ENCODE measurements around the gene ANXA6. TPM values are rescaled to one million over a fixed set of nuclear protein-coding genes. Genes with fewer than 3 reads are reported as not detected.

The ANXA6 gene
- total and polyA plus RNA-seq, 2 of the 4 experiments (the other 2 are of a cell fraction), result 355 to 610 TPM

- Histone ChIP-seq H2BK15ac (ENCODE audit: low read depth, low read length) (no peak overlapping the region), H3K18ac (ENCODE audit: low read depth, low read length) (no peak overlapping the region), H2AK9ac (replicated peaks; ENCODE audit: low read depth, low read length, poor library complexity) (peak overlapping the region; percentile 21), H2BK120ac (ENCODE audit: low read depth, low read length) (no peak overlapping the region), H3K79me1 (ENCODE audit: low read depth in 1 of 2, low read length in 2 of 2) (peaks cover 9 to 72% of the 10 kb centered on the region in 2 experiments; a peak in 3 of 4 replicates), H3K27me3 (ENCODE audit: control insufficient read depth, insufficient read depth, low read length) (no peaks in the 10 kb centered on the region), H2AFZ (replicated peaks; ENCODE audit: low read length, poor library complexity) (no peak overlapping the region), H2BK20ac (ENCODE audit: low read depth, low read length) (no peak overlapping the region), H3K4ac (ENCODE audit: low read depth, low read length) (no peak overlapping the region), H3K4me3 (ENCODE audit: insufficient read depth, low read depth, low read length) (no peak overlapping the region), H3K4me1 (ENCODE audit: control insufficient read depth, insufficient read depth, low read length) (peaks cover 2% of the 10 kb centered on the region; the same call in 1 of the 2 replicates), H4K91ac (ENCODE audit: insufficient read depth, low read depth, low read length) (no peak overlapping the region), H3K56ac (ENCODE audit: extremely low read depth, insufficient read depth, low read length) (no peak overlapping the region), H2BK5ac (ENCODE audit: low read depth, low read length, poor library complexity, severe bottlenecking) (no peak overlapping the region), H3K9me3 (ENCODE audit: control insufficient read depth, insufficient read depth, low read length) (no peaks in the 10 kb centered on the region), H3K23ac (ENCODE audit: low read depth, low read length) (no peak overlapping the region), H3K14ac (replicated peaks; ENCODE audit: low read depth, low read length) (no peak overlapping the region), H4K8ac (ENCODE audit: low read depth in 2 of 2, low read length in 2 of 2) (no peak overlapping the region), H3K36me3 (ENCODE audit: control insufficient read depth, insufficient read depth, low read length) (peaks cover 82% of the 10 kb centered on the region), H4K20me1 (ENCODE audit: insufficient read depth, low read length) (peaks cover 41% of the 10 kb centered on the region), H3K9me1 (ENCODE audit: insufficient read depth, low read length) (no peaks in the 10 kb centered on the region; the same call in 1 of the 2 replicates), H4K5ac (ENCODE audit: low read depth, low read length) (no peak overlapping the region), H3K4me2 (ENCODE audit: low read depth, low read length) (no peak overlapping the region), H3K9ac (ENCODE audit: low read depth, low read length) (no peak overlapping the region), H2AK5ac (ENCODE audit: low read depth, low read length) (no peak overlapping the region), H3K27ac (ENCODE audit: insufficient read depth, low read length) (no peak overlapping the region)
- dilution Hi-C loops (cut with HindIII; ENCODE audit: low sequenced_read_pairs, unreplicated experiment) (no loop called here), in situ Hi-C loops (cut with MboI; ENCODE audit: low sequenced_read_pairs) (loop anchor here (5.0 kb wide), 1 partner anchor 113 kb away; no protein-coding TSS in a partner anchor), intact Hi-C loops (cut with micrococcal nuclease) (no loop called here)
- peak; percentile 39 for DNase-seq
- BruUV-seq (replicated peaks), result no TSS peak
- CTCF ChIA-PET, result interaction anchor here (0.6 kb wide), 1 partner anchor 115 kb away, joined by 3 read pairs; no protein-coding TSS in a partner anchor
- WGBS, 2 experiments (ENCODE audit: extremely low coverage in 2 of 2, insufficient read length in 1 of 2), result 52% methylated on average over 5 of the region's 17 CpGs; no CpG with 5 or more reads in 1 of the 2 experiments
- POLR2A ChIA-PET (ENCODE audit: unreplicated experiment), result no interaction called here
- no peak for ATAC-seq (ENCODE audit: low read depth)
- no peak for TF ChIP-seq RFX5 (IDR thresholded peaks at IDR 0.05; ENCODE audit: low read depth, low read length)
- no peak for TF ChIP-seq USF2 (IDR thresholded peaks at IDR 0.05; ENCODE audit: low read depth, low read length)
- TF ChIP-seq CEBPB (IDR thresholded peaks at IDR 0.05; ENCODE audit: low read depth, low read length), result no peak
- TF ChIP-seq MAFK (IDR thresholded peaks at IDR 0.05; ENCODE audit: low read depth, low read length), result no peak
- no peak for TF ChIP-seq CTCF (conservative IDR thresholded peaks at IDR 0.05; ENCODE audit: low read depth, low read length)
- TF ChIP-seq RAD21 (IDR thresholded peaks at IDR 0.05; ENCODE audit: low read length), result no peak
- no peak for TF ChIP-seq RCOR1 (IDR thresholded peaks at IDR 0.05; ENCODE audit: insufficient replicate concordance, low read length)
- TF ChIP-seq ELK1 (IDR thresholded peaks at IDR 0.05; ENCODE audit: borderline replicate concordance, low read depth, low read length), result no peak
- no peak for TF ChIP-seq SMC3 (IDR thresholded peaks at IDR 0.05; ENCODE audit: low read depth, low read length)
- TF ChIP-seq POLR2A (IDR thresholded peaks at IDR 0.05; ENCODE audit: low read depth, low read length), result no peak
- TF ChIP-seq FOS (IDR thresholded peaks at IDR 0.05; ENCODE audit: low read depth, low read length), result no peak
- TF ChIP-seq CHD1 (IDR thresholded peaks at IDR 0.05; ENCODE audit: low read depth, low read length), result no peak
- no peak for TF ChIP-seq MXI1 (IDR thresholded peaks at IDR 0.05; ENCODE audit: borderline replicate concordance, low read depth, low read length)
- no peak for TF ChIP-seq MAZ (IDR thresholded peaks at IDR 0.05; ENCODE audit: borderline replicate concordance, low read depth, low read length)
These were observed 33.5 kb downstream of the ANXA6 start for GRCh38 chr5:151123897-151124751.

Measured in IMR-90 (cell line).